Hematopoietic multipotent progenitor cell treated with erythropoietin and hydrocortisone succinate and interleukin-3 and kit ligand, for 17 days (in vitro differentiated cells): ENCODE measurements around the gene RHOT1.

Experiments used
- DNase-seq: peaks from one replicate; pipeline ENCODE4 v3.0.0-alpha.2; 2015; ENCODE audit warnings: low spot score

RHOT1 gene

GRCh38 chr17:32269377-32269776 lies 127.1 kb downstream of the RHOT1 start:
- no peak for DNase-seq

- DNase-seq = no peak
Measured at GRCh38 chr17:32271844-32272243, 129.5 kb downstream of the RHOT1 start.

GRCh38 chr17:32274101-32274500 lies 131.8 kb downstream of the RHOT1 start:
- DNase-seq = no peak

- no peak for DNase-seq
Measured at GRCh38 chr17:32274643-32275042, 132.3 kb downstream of the RHOT1 start.
